Measurements from ENCODE around the gene PAX2. TPM values are rescaled to one million over a fixed set of nuclear protein-coding genes. Genes with fewer than 3 reads are reported as not detected.
A peak's percentile ranks its signal among the peaks of the same experiment; 100 is the strongest.

Gene PAX2
- total RNA-seq, 2 donors from 2014 or later: 0.93 to 0.99 TPM

- Histone ChIP-seq H3K4me3 (ENCODE audit: low read length) (no peak overlapping the region), H3K27me3 (ENCODE audit: control insufficient read depth, insufficient read depth, low read length, poor library complexity, severe bottlenecking) (peaks cover 66% of the 10 kb centered on the region), H3K9ac (ENCODE audit: extremely low read depth, low read length, poor library complexity, severe bottlenecking) (no peak overlapping the region), H3K36me3 (ENCODE audit: control insufficient read depth, insufficient read depth, low read length) (no peaks in the 10 kb centered on the region), H3K4me1 (ENCODE audit: control insufficient read depth, insufficient read depth, low read length) (peaks cover 7% of the 10 kb centered on the region), H3K27ac (ENCODE audit: low read depth, low read length) (no peak overlapping the region), H3K9me3 (ENCODE audit: control insufficient read depth, low read length) (no peaks in the 10 kb centered on the region)
- Mint-ChIP-seq H3K36me3 (ENCODE audit: low read depth) (no peaks in the 10 kb centered on the region), H3K27me3 (ENCODE audit: insufficient read depth) (peaks cover 88% of the 10 kb centered on the region), H3K9me3 (no peaks in the 10 kb centered on the region), H3K27ac (no peak overlapping the region), H3K4me3 (no peak overlapping the region), H3K4me1 (peaks cover 18% of the 10 kb centered on the region)
- TF ChIP-seq, protein P1, sequence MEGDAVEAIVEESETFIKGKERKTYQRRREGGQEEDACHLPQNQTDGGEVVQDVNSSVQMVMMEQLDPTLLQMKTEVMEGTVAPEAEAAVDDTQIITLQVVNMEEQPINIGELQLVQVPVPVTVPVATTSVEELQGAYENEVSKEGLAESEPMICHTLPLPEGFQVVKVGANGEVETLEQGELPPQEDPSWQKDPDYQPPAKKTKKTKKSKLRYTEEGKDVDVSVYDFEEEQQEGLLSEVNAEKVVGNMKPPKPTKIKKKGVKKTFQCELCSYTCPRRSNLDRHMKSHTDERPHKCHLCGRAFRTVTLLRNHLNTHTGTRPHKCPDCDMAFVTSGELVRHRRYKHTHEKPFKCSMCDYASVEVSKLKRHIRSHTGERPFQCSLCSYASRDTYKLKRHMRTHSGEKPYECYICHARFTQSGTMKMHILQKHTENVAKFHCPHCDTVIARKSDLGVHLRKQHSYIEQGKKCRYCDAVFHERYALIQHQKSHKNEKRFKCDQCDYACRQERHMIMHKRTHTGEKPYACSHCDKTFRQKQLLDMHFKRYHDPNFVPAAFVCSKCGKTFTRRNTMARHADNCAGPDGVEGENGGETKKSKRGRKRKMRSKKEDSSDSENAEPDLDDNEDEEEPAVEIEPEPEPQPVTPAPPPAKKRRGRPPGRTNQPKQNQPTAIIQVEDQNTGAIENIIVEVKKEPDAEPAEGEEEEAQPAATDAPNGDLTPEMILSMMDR (conservative IDR thresholded peaks at IDR 0.05): no peak
- no peak for DNase-seq
- WGBS, 2 experiments (ENCODE audit: insufficient coverage in 1 of 2, insufficient read length in 1 of 2): 89 to 92% methylated on average over 3 to 6 of the region's 6 CpGs
Measured at GRCh38 chr10:100786591-100786990, 41.2 kb downstream of the PAX2 start.

DNA sequence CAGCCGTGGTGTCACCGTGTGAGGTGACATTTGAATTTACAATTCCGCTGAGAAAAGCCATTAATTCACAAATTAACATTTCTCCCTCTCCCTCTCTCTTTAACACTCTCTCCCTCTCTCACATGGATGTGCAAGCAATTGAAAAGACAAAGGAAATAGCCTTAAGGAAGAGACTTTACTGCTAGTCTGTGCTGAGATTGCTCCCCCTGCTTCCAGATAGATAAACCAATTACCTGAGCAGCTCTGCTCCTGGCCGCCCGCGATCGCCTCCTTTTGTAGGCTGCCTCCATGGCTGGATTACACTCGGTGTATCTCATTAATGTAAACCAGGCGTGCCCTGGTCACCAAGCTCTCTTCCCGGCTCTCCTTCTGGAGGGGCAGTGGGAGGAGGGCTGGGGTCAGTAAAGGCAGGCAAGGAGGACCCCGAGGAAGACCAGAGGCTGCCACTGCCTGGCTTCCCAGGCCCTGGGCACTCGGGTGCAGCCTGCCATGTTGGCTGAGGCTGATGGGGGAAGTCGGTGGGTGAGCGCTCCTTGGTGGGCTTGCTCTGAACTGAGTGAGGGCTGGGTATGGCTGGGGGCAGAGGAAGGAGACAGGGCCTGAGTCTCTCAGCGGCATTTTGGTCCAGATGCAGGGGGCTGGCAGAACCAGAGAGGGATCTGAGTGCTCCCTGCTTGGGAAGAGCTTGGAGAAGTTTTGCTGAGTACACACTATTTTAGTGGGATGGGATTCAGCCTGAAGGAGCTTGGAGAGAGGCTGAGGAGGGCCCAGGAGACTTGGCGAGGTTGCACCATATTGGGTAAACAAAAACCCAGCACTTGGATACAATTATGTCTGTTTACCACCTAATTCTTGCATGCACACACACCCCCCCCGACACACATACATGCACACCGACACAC, 42.9 kb downstream of the PAX2 start:
- no peak overlapping the region for H3K4me3 ChIP-seq (ENCODE audit: low read length)
- H3K9me3 ChIP-seq (ENCODE audit: control insufficient read depth, low read length): no peaks in the 10 kb centered on the region
- H3K4me1 Mint-ChIP-seq: peaks cover 20% of the 10 kb centered on the region
- H3K4me3 Mint-ChIP-seq: no peak overlapping the region
- WGBS, 2 experiments (ENCODE audit: insufficient coverage in 1 of 2, insufficient read length in 1 of 2): 53 to 73% methylated on average over 6 to 18 of the region's 18 CpGs
- H3K27ac Mint-ChIP-seq: peak overlapping the region; percentile 0
- no peaks in the 10 kb centered on the region for H3K36me3 ChIP-seq (ENCODE audit: control insufficient read depth, insufficient read depth, low read length)
- no peaks in the 10 kb centered on the region for H3K36me3 Mint-ChIP-seq (ENCODE audit: low read depth)
- H3K4me1 ChIP-seq (ENCODE audit: control insufficient read depth, insufficient read depth, low read length): peaks cover 7% of the 10 kb centered on the region
- H3K9me3 Mint-ChIP-seq: no peaks in the 10 kb centered on the region
- TF ChIP-seq, protein P1 (conservative IDR thresholded peaks at IDR 0.05): peak; percentile 60
- H3K27me3 ChIP-seq (ENCODE audit: control insufficient read depth, insufficient read depth, low read length, poor library complexity, severe bottlenecking): peaks cover 74% of the 10 kb centered on the region
- no peak overlapping the region for H3K9ac ChIP-seq (ENCODE audit: extremely low read depth, low read length, poor library complexity, severe bottlenecking)
- peaks cover 88% of the 10 kb centered on the region for H3K27me3 Mint-ChIP-seq (ENCODE audit: insufficient read depth)
- peak; percentile 82 for DNase-seq
- no peak overlapping the region for H3K27ac ChIP-seq (ENCODE audit: low read depth, low read length)

- Histone ChIP-seq H3K9ac (ENCODE audit: extremely low read depth, low read length, poor library complexity, severe bottlenecking) (no peak overlapping the region), H3K36me3 (ENCODE audit: control insufficient read depth, insufficient read depth, low read length) (no peaks in the 10 kb centered on the region), H3K27ac (ENCODE audit: low read depth, low read length) (no peak overlapping the region), H3K4me1 (ENCODE audit: control insufficient read depth, insufficient read depth, low read length) (peaks cover 7% of the 10 kb centered on the region), H3K9me3 (ENCODE audit: control insufficient read depth, low read length) (no peaks in the 10 kb centered on the region), H3K4me3 (ENCODE audit: low read length) (no peak overlapping the region), H3K27me3 (ENCODE audit: control insufficient read depth, insufficient read depth, low read length, poor library complexity, severe bottlenecking) (peaks cover 65% of the 10 kb centered on the region)
- no peak overlapping the region for H3K4me3 Mint-ChIP-seq
- H3K4me1 Mint-ChIP-seq: peaks cover 28% of the 10 kb centered on the region
- H3K27me3 Mint-ChIP-seq (ENCODE audit: insufficient read depth): peaks cover 87% of the 10 kb centered on the region
- no peak overlapping the region for H3K27ac Mint-ChIP-seq
- no peak for DNase-seq
- no peaks in the 10 kb centered on the region for H3K9me3 Mint-ChIP-seq
- TF ChIP-seq, protein P1 (conservative IDR thresholded peaks at IDR 0.05): no peak
- no peaks in the 10 kb centered on the region for H3K36me3 Mint-ChIP-seq (ENCODE audit: low read depth)
- 68 to 77% methylated on average over 3 to 7 of the region's 7 CpGs for WGBS, 2 experiments (ENCODE audit: insufficient coverage in 1 of 2, insufficient read length in 1 of 2)
Measured at GRCh38 chr10:100790761-100791208, 45.4 kb downstream of the PAX2 start.

All from endodermal cell (in vitro differentiated cells).